ENCODE measurements around the gene PPFIBP1. TPM values are rescaled to one million over a fixed set of nuclear protein-coding genes. Genes with fewer than 3 reads are reported as not detected.
"Not testable (repeated sequence)": the region's sequence is repeated elsewhere in the genome, so short reads cannot be mapped to it uniquely, and the experiment has no call there.

The PPFIBP1 gene
- total and polyA plus RNA-seq, 2 experiments from 2014 or later: 23.9 to 38.6 TPM

DNA sequence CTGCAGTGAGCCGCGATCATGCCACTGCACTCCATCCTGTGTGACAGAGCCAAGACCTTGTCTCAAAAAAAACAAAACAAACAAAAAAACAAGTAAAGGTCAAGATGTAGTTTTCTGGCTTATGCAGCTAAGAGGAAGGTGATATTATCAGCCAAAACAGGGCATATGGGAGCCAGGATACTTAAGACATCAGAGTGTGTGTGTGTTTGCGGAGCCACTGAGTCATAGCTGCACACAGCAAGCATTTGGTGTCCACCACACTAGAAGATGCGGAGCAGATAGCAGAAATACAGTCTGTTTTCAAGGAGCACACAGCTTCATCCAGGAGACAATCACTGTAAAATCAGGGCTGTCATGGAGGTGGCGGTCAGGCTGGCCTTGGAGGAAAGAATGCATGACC lies 99.6 kb downstream of the PPFIBP1 start:
- H3K4me2 ChIP-seq: no peak overlapping the region

DNA sequence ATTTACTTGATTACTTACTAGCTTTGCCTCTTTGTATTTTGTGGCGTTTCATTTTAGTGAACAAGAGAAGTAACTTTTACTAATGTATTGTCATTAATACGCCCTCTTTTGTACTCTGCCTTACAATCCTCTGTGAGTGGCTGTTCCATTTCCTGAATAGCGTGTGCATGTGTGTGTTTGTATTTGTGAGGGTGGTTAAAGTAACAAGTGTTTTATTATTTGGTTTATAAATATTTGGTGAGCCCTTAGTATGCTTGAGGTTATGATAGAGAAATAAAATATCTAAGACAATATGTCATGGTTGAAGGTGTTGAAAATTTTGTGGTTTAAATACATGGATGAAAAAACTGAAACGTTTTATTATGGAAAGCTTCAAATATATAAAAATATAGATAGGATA lies 100.6 kb downstream of the PPFIBP1 start:
- Histone ChIP-seq H4K20me1 (ENCODE audit: insufficient read depth, poor library complexity, severe bottlenecking) (no peaks in the 10 kb centered on the region), H3K9me3 (ENCODE audit: low read depth) (no peaks in the 10 kb centered on the region), H3K4me1 (ENCODE audit: insufficient read depth) (no peaks in the 10 kb centered on the region), H2AFZ (no peak overlapping the region), H3K27ac (no peak overlapping the region), H3K36me3 (replicated peaks; ENCODE audit: insufficient read depth, low read depth) (no peaks in the 10 kb centered on the region), H3K27me3 (no peaks in the 10 kb centered on the region), H3K9me2 (replicated peaks; ENCODE audit: insufficient read depth) (no peaks in the 10 kb centered on the region), H3K79me2 (peaks cover 14% of the 10 kb centered on the region), H3K4me2 (no peak overlapping the region), H3K4me3 (no peak overlapping the region)
- WGBS (ENCODE audit: low lambda C conversion rate, missing lambda C conversion rate): 87% methylated on average over 4 of the region's 4 CpGs
- no peak for DNase-seq (ENCODE audit: low spot score)
- TF ChIP-seq EZH2phosphoT487 (IDR thresholded peaks at IDR 0.05; ENCODE audit: low read depth, severe bottlenecking, unreplicated experiment) (no peak), EZH2 (IDR thresholded peaks at IDR 0.05; ENCODE audit: borderline replicate concordance) (no peak)
- TF ChIP-seq, protein P1, sequence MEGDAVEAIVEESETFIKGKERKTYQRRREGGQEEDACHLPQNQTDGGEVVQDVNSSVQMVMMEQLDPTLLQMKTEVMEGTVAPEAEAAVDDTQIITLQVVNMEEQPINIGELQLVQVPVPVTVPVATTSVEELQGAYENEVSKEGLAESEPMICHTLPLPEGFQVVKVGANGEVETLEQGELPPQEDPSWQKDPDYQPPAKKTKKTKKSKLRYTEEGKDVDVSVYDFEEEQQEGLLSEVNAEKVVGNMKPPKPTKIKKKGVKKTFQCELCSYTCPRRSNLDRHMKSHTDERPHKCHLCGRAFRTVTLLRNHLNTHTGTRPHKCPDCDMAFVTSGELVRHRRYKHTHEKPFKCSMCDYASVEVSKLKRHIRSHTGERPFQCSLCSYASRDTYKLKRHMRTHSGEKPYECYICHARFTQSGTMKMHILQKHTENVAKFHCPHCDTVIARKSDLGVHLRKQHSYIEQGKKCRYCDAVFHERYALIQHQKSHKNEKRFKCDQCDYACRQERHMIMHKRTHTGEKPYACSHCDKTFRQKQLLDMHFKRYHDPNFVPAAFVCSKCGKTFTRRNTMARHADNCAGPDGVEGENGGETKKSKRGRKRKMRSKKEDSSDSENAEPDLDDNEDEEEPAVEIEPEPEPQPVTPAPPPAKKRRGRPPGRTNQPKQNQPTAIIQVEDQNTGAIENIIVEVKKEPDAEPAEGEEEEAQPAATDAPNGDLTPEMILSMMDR (IDR thresholded peaks at IDR 0.05; ENCODE audit: poor library complexity): no peak

More for the DNA sequence above, 99.6 kb downstream of the PPFIBP1 start:
- H3K36me3 ChIP-seq (replicated peaks; ENCODE audit: insufficient read depth, low read depth): no peaks in the 10 kb centered on the region
- no peaks in the 10 kb centered on the region for H3K9me2 ChIP-seq (replicated peaks; ENCODE audit: insufficient read depth)
- no peak for DNase-seq (ENCODE audit: low spot score)
- no peak overlapping the region for H2AFZ ChIP-seq
- H4K20me1 ChIP-seq (ENCODE audit: insufficient read depth, poor library complexity, severe bottlenecking): no peaks in the 10 kb centered on the region
- peaks cover 14% of the 10 kb centered on the region for H3K79me2 ChIP-seq
- no peaks in the 10 kb centered on the region for H3K4me1 ChIP-seq (ENCODE audit: insufficient read depth)
- no peak overlapping the region for H3K4me3 ChIP-seq
- H3K27ac ChIP-seq: no peak overlapping the region
- no peak for TF ChIP-seq EZH2 (IDR thresholded peaks at IDR 0.05; ENCODE audit: borderline replicate concordance)
- TF ChIP-seq, protein P1 (IDR thresholded peaks at IDR 0.05; ENCODE audit: poor library complexity): no peak
- no peaks in the 10 kb centered on the region for H3K27me3 ChIP-seq
- no peaks in the 10 kb centered on the region for H3K9me3 ChIP-seq (ENCODE audit: low read depth)
- 94% methylated on average over 5 of the region's 5 CpGs for WGBS (ENCODE audit: low lambda C conversion rate, missing lambda C conversion rate)

DNA sequence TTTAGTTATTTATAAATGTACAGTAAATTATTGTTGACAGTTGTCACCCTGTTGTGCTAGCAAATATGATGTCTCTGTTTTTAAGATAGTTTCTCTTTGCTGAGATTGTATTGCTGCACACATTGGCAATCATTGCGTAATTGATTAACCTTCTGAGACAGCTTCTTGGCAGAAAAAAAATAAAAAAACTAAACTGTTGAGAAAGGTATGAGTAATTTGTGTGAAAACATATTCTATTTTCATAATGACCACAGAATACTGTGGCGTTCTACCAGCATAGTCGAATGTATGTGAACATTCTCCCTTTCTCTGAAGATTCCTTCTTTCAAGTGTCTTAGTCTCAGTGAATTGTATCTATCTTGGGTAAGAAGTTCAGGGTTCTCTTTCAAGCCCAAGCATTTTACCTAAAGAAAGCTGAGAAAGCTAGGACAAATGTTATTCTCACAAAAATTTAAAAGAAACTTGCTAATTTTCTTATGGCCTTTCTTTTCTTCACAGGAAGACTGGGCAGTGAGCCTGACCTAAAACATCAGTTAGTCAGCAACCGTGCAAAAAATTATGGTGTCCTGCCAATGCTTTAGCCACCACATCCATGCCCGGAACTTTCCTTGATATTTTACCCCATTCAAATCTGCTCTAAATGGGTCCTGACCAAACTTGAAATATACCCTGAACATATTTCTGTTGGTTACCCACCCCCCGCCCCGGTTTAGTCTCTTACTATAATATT lies 103.3 kb downstream of the PPFIBP1 start:
- Histone ChIP-seq H3K9me2 (replicated peaks; ENCODE audit: insufficient read depth) (no peaks in the 10 kb centered on the region), H3K79me2 (peaks cover 13% of the 10 kb centered on the region), H3K4me2 (no peak overlapping the region), H3K9me3 (ENCODE audit: low read depth) (no peaks in the 10 kb centered on the region), H3K27me3 (no peaks in the 10 kb centered on the region), H4K20me1 (ENCODE audit: insufficient read depth, poor library complexity, severe bottlenecking) (no peaks in the 10 kb centered on the region), H3K4me3 (no peak overlapping the region), H2AFZ (no peak overlapping the region), H3K4me1 (ENCODE audit: insufficient read depth) (no peaks in the 10 kb centered on the region), H3K27ac (no peak overlapping the region), H3K36me3 (replicated peaks; ENCODE audit: insufficient read depth, low read depth) (no peaks in the 10 kb centered on the region)
- DNase-seq (ENCODE audit: low spot score): no peak
- TF ChIP-seq, protein P1 (IDR thresholded peaks at IDR 0.05; ENCODE audit: poor library complexity): no peak
- TF ChIP-seq EZH2 (IDR thresholded peaks at IDR 0.05; ENCODE audit: borderline replicate concordance) (no peak), EZH2phosphoT487 (IDR thresholded peaks at IDR 0.05; ENCODE audit: low read depth, severe bottlenecking, unreplicated experiment) (no peak)
- 91% methylated on average over 7 of the region's 7 CpGs for WGBS (ENCODE audit: low lambda C conversion rate, missing lambda C conversion rate)

DNA sequence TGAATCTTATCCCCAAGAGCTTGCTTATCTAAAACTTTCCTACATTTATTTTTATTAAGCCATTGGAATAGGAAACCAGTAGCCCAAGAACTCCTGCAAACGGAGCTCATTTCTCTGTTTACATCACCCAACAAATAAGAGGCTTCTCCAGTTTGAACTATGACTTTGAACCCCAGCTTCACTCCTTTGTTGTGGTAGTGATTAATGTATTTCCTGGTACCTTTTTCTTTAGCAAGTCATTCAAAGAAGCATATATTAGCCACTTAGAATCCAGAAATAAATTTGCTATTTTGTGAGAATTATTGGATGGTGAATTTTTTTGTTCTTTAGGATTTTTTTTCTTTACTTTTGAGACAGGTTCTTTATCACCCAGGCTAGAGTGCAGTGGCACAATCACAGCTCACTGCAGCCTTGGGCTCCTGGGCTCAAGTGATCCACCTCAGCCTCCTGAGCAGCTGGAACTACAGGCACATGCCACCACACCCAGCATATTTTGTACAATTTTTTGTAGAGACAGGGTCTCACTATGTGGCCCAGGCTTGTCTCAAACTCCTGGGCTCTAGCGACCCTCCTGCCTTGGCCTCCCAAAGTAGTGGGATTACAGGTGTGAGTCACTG lies 104.0 kb downstream of the PPFIBP1 start:
- DNase-seq (ENCODE audit: low spot score); H4K20me1 ChIP-seq (ENCODE audit: insufficient read depth, poor library complexity, severe bottlenecking); H3K9me2 ChIP-seq (replicated peaks; ENCODE audit: insufficient read depth); H3K9me3 ChIP-seq (ENCODE audit: low read depth); H3K4me2 ChIP-seq; H3K27me3 ChIP-seq; H3K36me3 ChIP-seq (replicated peaks; ENCODE audit: insufficient read depth, low read depth); H2AFZ ChIP-seq; H3K4me3 ChIP-seq; H3K4me1 ChIP-seq (ENCODE audit: insufficient read depth); H3K27ac ChIP-seq: not testable (repeated sequence)
- WGBS (ENCODE audit: low lambda C conversion rate, missing lambda C conversion rate): 77% methylated on average over 2 of the region's 2 CpGs
- H3K79me2 ChIP-seq: peaks cover 15% of the 10 kb centered on the region

DNA sequence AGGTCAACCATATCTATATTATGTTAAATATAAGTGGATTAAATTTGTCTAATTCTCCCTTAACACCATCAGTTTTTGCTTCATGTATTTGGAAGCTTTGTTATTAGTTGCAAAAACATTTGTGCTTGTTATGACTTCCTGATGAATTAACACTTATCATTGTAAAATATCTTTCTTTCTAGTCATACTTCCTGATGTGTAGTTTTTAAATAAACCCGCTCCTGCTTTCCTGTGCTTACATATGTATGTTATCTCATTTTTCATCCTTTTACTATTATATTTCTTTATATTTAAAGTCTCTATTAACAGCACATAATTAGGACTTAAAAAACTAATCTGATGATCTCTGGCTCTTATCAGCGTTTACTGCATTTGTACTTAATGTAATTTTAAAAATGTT lies 106.2 kb downstream of the PPFIBP1 start:
- not testable (repeated sequence) for H3K27me3 ChIP-seq; H3K27ac ChIP-seq; H2AFZ ChIP-seq; H3K4me3 ChIP-seq; H3K36me3 ChIP-seq (replicated peaks; ENCODE audit: insufficient read depth, low read depth); H3K9me2 ChIP-seq (replicated peaks; ENCODE audit: insufficient read depth); H3K79me2 ChIP-seq; H3K4me1 ChIP-seq (ENCODE audit: insufficient read depth); H3K4me2 ChIP-seq; DNase-seq (ENCODE audit: low spot score); H4K20me1 ChIP-seq (ENCODE audit: insufficient read depth, poor library complexity, severe bottlenecking); H3K9me3 ChIP-seq (ENCODE audit: low read depth)
- WGBS (ENCODE audit: low lambda C conversion rate, missing lambda C conversion rate): 95% methylated on average over 2 of the region's 2 CpGs

Data from hepatocyte (in vitro differentiated cells).